Measurements from ENCODE around the gene APOH. TPM values are rescaled to one million over a fixed set of nuclear protein-coding genes. Genes with fewer than 3 reads are reported as not detected.

The APOH gene
- total and polyA plus RNA-seq, 2 of the 8 experiments (the other 6 are each of a cell fraction or from before 2014, with no cell fraction given): not detected

GRCh38 chr17:66228887-66229782, at the start of gene APOH (continued):
- no peak for TF ChIP-seq SP2 (IDR thresholded peaks at IDR 0.05; ENCODE audit: low read length)
- no peak for TF ChIP-seq TBP (IDR thresholded peaks at IDR 0.05; ENCODE audit: low read depth, low read length)

Data from H1 (cell line).